ENCODE data around the gene EBF4.

Gene EBF4

GRCh38 chr20:2741881-2742280 lies 49.3 kb downstream of the EBF4 start:
- FAIRE-seq (no peak), DNase-seq (ENCODE audit: low spot score) (no peak)

GRCh38 chr20:2742431-2742830 lies 49.9 kb downstream of the EBF4 start:
- no peak for DNase-seq (ENCODE audit: low spot score)
- no peak for FAIRE-seq

DNA sequence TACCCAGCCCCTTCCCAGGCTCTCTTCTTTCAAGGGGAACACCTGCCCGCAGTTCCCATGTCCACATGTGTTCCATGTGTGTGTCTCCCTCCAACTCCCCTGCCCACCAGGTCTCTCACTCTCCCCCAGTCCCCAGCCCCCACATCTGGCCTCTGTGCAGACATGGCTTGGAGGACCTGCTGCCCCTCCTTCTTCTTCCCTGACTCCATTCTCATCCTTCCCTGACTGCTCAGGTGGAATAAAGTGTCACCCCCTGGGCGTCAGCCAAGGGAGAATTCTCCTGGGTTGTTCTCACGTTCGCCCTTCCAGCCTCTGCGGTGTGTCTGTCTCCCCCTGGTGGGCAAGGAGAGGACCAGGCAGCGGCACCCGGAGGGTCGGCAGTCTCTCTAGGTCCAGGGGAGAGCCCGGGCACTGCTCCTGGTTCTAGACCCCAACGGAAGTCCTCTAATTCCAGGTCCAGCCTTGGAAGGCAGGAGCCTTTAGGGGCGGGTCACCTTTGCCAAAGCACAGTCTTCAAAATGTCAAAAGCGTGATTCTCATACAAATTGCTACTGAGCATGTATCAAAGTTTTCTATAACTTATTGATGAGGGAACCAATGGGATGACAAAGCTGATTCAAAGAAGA lies 50.5 kb downstream of the EBF4 start:
- FAIRE-seq (no peak), DNase-seq (ENCODE audit: low spot score) (peak; percentile 40)

GRCh38 chr20:2745060-2745910 lies 52.7 kb downstream of the EBF4 start:
- FAIRE-seq: no peak
- no peak for DNase-seq (ENCODE audit: low spot score)

DNA sequence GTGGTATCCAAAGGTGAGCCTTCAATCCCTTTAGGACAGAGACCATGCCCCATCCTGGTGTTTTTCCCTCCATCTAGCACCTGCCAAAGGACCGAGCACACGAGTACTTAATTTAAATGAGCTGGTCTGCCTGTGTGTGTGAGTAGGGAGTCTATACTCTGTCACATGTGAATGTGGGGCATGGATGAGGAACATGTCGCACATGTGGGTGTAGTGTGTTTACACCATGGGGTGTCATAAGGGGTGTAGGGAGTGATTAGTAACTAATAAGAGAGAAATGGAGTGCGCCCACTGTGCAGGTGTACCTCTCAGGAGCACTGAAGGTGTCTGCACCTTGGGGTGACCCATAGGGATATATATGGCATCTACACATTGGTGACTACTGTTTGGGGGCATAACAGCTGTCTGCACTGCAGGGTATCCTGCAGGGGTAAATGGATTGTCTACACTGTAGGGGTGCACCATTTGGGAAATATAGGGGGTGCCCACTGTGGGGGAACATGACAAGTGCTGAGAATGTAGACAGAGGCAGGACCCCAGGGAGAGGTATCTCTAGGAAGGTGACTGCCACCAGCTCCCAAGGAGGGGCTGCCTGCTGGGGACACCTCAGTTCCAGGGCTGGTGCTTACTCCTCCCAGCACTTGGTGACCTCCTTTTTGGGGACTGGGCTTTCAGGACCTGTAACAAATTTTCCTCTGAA lies 53.5 kb downstream of the EBF4 start:
- FAIRE-seq: no peak
- DNase-seq (ENCODE audit: low spot score): no peak

DNA sequence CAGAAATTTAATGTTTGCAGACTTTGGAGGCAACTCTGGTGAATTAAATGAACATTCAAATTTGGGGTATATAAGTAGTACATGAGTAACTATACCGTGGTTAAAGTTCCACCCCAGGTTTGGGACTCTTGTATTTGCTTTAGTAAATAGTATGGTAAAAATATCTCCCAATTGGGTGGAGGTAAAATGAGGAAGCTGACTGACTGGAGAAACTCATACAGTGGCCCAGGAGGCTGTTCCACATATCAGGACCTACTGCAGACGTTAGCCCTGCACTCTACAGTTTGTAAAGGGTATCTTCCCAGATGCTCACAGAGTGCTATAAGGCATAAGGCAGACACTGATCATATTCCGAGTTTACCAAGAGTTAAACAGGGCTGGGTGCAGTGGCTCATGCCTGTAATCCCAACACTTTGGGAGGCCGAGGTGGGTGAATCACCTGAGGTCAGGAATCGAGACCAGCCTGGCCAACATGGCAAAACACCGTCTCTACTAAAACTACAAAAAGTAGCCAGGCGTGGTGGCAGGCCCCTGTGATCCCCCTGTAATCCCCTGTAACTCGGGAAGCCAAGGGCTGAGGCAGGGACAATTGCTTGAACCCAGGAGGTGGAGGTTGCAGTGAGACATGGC lies 54.2 kb downstream of the EBF4 start:
- DNase-seq (ENCODE audit: low spot score) (no peak), FAIRE-seq (no peak)

- FAIRE-seq (no peak), DNase-seq (ENCODE audit: low spot score) (no peak)
Observed at GRCh38 chr20:2747676-2748235, 55.2 kb downstream of the EBF4 start.

DNA sequence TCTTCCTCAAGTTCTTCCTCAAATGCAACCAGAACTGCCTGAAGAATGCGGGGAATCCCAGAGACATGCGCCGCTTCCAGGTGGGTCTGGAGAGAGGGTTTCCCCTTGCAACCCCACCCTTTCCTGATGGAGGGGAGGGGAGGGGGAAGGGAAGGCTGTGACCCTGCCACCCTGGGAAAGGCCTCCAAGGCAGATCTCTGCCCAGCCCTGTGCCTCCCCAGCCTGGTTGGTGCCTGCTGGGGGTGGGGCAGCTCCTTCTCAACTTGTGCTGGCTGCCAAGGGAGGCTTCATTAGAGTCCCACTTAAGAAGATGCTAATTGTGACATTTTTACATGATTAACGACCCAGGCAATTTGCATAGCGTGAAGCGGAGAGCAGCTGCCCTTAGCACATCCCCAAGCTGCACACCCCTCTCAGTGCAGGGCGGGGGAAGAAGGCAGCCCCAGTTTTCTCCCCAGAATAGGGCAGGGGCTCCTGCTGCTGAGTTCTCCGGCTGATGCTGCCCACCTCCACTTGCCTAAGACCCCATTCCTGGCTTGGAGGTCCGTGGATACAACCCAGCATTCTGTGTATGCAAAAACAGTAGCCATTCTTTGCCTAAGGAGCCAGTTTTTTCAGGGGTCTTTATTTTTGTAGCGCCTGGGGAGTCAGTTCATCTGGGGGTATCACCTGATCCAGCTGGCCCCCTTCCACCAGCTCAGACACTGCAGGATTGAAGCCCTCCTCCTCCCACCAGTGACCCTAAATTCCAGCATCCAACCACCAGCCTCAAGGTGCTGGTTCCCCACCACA lies 56.2 kb downstream of the EBF4 start:
- DNase-seq (ENCODE audit: low spot score) (no peak), FAIRE-seq (no peak)

DNA sequence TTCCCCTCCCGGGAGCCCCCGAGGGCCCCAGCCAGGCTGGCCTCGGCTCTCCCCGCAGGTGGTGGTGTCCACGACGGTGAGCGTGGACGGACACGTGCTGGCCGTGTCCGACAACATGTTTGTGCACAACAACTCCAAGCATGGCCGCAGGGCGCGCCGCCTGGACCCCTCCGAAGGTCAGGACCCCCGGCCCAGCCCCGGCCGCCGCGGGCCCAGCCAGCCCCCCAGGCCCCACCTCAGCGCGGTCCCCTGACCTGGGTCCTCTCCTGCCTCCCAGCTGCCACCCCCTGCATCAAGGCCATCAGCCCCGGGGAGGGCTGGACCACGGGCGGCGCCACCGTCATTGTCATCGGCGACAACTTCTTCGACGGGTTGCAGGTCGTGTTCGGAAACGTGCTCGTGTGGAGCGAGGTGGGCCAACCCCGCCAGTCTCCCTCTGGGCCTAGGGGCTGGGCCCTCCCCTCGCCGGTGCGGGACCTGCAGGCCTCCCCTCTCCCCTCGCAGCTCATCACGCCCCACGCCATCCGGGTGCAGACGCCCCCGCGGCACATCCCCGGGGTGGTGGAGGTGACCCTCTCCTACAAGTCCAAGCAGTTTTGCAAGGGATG lies 56.9 kb downstream of the EBF4 start:
- DNase-seq (ENCODE audit: low spot score) (no peak), FAIRE-seq (no peak)

DNA sequence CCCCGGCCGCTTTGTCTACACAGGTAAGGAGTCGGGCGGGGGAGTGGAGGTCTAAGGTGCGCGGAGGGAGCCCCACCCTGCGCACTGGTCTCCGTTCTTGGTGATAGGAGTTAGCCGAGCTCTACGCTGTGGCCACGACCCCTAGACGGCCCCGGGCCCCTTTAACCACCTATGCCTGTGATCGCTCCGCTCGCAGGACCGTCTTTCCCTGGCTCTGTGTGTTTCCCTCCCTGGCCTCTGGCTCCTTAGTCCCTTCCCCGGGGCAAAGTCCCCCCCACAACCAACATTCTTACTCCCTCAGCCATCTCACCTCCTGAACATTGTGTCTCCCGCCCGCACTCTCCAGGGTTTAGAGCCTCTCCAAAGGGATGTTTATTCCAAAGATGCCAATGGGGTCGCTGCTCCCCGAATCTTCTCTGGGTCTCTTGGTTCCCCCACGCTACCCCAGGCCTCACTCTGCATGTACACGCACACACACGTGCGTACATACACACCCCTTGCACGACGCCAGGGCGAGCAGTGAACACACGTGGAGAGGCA lies 57.4 kb downstream of the EBF4 start:
- no peak for DNase-seq (ENCODE audit: low spot score)

GRCh38 chr20:2750491-2751251 lies 58.1 kb downstream of the EBF4 start:
- no peak for FAIRE-seq

More for the DNA sequence above, 57.4 kb downstream of the EBF4 start:
- FAIRE-seq: no peak

GRCh38 chr20:2751347-2751877 lies 58.8 kb downstream of the EBF4 start:
- no peak for DNase-seq (ENCODE audit: low spot score)
- no peak for FAIRE-seq

More at GRCh38 chr20:2750491-2751251, 58.1 kb downstream of the EBF4 start:
- DNase-seq (ENCODE audit: low spot score): no peak

GRCh38 chr20:2751878-2752566 lies 59.4 kb downstream of the EBF4 start:
- DNase-seq (ENCODE audit: low spot score): no peak

DNA sequence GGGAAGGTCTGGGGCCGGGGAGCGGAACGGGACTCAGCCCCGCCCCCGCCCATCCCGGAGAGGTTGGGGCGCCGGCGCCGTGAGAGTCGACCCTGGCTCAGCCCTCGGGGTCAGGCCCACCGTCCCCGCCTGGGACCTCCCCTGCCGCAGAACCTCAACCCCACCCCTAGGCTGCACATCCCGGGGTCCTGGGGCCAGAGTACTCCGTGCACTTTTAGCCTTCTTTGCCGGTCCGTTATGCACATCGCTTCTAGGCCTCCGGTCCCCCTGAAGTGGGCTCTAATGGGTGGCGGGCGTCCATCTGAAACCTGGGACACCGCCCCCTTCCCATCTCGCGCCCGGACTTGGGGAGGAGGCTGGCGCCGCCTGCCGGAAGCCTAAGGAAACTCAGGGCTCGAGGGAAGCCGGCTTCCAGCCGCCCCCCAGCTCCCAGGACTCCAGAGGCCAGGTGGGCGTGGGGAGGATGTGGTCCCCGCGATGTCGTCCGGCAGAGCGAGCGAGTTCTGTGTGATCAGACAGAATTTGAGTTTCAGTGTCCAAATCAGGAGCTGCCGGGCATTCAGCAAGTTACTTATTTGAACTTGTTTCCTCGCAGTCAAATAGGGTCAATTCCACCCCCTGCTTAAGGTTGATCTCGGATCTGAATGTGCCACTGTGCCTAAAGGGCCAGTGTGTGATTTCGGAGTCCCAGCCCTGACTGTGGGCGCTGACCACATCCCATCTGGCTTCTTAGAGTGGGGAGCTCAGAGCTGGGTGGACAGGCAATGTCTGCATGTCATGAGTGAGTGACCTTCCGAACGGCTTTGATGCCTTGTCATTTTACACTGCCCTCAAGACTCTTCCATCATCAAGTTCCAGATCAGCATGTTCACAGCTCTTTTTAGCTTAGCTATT lies 60.2 kb downstream of the EBF4 start:
- FAIRE-seq (no peak), DNase-seq (ENCODE audit: low spot score) (no peak)

More at GRCh38 chr20:2751878-2752566, 59.4 kb downstream of the EBF4 start:
- FAIRE-seq: no peak

GRCh38 chr20:2753461-2754040 lies 61.0 kb downstream of the EBF4 start:
- FAIRE-seq: no peak

GRCh38 chr20:2754424-2754823 lies 61.8 kb downstream of the EBF4 start:
- no peak for FAIRE-seq
- DNase-seq (ENCODE audit: low spot score): no peak

More at GRCh38 chr20:2753461-2754040, 61.0 kb downstream of the EBF4 start:
- no peak for DNase-seq (ENCODE audit: low spot score)

Measured in RCC 7860 (cell line).